Tibial artery (tissue), 4 donors: ENCODE results near the gene TSNAX.

Source experiments
- DNase-seq, 2 donors: peaks; one replicate each; pipeline ENCODE4 v3.0.0-alpha.2; 2019
- H3K27ac ChIP-seq, 2 donors: fragments of 200-600 bp; sonication (generic) in 1 of 2; 1 replicate in 1 of 2; 2 replicates in 1 of 2; pipeline ENCODE4 v1.5.1; 2018 to 2019; ENCODE audit warnings: mild to moderate bottlenecking in 1 of 2
- H3K27me3 ChIP-seq, 2 donors: fragments of 200-600 bp; sonication (generic) in 1 of 2; one replicate each; pipeline versions ENCODE4 v1.5.1 to v1.6.0; 2016 to 2019
- H3K36me3 ChIP-seq, 3 donors: fragments of 200-600 bp; sonication (generic) in 2 of 3; one replicate each; pipeline ENCODE4 v1.5.1; 2016 to 2019; ENCODE audit warnings: mild to moderate bottlenecking in 2 of 3
- H3K4me1 ChIP-seq, 4 donors: fragments of 200-600 bp; sonication (generic) in 2 of 4; 1 replicate in 3 of 4; 2 replicates in 1 of 4; pipeline ENCODE4 v1.5.1; 2016 to 2019
- H3K4me3 ChIP-seq, 2 donors: fragments of 200-600 bp; sonication (generic) in 1 of 2; 1 replicate in 1 of 2; 2 replicates in 1 of 2; pipeline ENCODE4 v1.5.1; 2018 to 2019; ENCODE audit warnings: mild to moderate bottlenecking in 2 of 2
- H3K9me3 ChIP-seq, 3 donors: fragments of 200-600 bp; sonication (generic) in 1 of 3; one replicate each; pipeline ENCODE4 v1.5.1; 2016 to 2019
- intact Hi-C: fragments of 100-400 bp; cut with DNase I; formaldehyde crosslinking; loops from one replicate; pipeline ENCODE4 v1.15.0; 2023; ENCODE audit warnings: low total_unique reads
- TF ChIP-seq, protein P1 (sequence below), 2 experiments: fragments of 200-600 bp in 1 of 2; fragments of 450-650 bp in 1 of 2; IDR thresholded peaks; one replicate each; pipeline ENCODE4 v1.5.1; 2017 to 2019; ENCODE audit warnings: antibody characterized with exemption in 2 of 2, mild to moderate bottlenecking in 1 of 2, moderate library complexity in 1 of 2

The TSNAX gene

DNA sequence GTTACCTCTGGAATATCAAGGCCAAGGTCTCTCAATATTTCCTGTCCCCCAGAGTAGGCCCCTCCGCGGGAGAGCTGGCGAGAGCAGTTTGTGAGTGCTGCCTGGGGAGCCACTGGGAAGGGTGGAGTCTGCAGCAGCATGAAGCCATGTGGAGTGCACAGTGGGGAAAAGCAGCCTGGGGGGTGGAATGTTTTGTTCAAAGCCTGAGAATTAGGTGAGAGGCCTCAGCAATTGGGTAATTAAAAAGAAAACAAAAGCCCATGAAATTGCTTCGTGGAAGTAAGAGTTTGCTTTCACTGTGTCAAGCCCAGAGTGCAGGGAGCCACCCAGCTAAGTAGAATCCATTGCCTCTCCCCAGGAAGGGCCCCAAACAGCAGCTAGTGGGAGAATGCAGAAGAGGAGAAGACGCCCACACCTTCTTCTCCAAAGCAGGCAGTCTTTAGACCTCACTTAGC, 67.9 kb downstream of the TSNAX start:
- Histone ChIP-seq H3K36me3 (no peaks in the 10 kb centered on the region), H3K4me3 (no peak overlapping the region), H3K27ac (no peak overlapping the region), H3K4me1 (peaks cover 0 to 6% (median under 1%) of the 10 kb centered on the region in 4 donors), H3K9me3 (no peaks in the 10 kb centered on the region), H3K27me3 (no peaks in the 10 kb centered on the region)
- no peak for DNase-seq
- intact Hi-C loops: no loop called here
- TF ChIP-seq, protein P1, sequence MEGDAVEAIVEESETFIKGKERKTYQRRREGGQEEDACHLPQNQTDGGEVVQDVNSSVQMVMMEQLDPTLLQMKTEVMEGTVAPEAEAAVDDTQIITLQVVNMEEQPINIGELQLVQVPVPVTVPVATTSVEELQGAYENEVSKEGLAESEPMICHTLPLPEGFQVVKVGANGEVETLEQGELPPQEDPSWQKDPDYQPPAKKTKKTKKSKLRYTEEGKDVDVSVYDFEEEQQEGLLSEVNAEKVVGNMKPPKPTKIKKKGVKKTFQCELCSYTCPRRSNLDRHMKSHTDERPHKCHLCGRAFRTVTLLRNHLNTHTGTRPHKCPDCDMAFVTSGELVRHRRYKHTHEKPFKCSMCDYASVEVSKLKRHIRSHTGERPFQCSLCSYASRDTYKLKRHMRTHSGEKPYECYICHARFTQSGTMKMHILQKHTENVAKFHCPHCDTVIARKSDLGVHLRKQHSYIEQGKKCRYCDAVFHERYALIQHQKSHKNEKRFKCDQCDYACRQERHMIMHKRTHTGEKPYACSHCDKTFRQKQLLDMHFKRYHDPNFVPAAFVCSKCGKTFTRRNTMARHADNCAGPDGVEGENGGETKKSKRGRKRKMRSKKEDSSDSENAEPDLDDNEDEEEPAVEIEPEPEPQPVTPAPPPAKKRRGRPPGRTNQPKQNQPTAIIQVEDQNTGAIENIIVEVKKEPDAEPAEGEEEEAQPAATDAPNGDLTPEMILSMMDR (IDR thresholded peaks at IDR 0.05): no peak

DNA sequence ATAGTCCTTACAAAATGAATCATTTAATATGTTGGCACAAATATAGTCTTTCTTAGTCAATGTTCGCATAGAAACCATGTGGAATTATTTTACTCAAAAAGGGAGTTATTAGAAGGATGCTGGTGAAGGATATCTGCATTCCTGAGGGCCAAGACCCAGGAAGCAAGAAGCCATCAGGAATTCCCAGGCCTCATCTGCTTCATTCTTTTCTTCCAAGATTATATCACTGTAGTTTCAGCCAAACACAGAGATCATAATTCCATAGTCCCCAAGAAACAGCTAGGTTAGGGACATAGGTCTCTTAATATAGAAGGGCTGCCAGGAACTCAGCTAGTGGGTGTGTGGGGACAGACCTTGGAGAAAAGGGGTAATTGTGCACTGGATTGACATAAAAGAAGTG, 69.5 kb downstream of the TSNAX start:
- no peak for DNase-seq
- H3K27ac ChIP-seq: no peak overlapping the region
- H3K9me3 ChIP-seq: no peaks in the 10 kb centered on the region
- TF ChIP-seq, protein P1 (IDR thresholded peaks at IDR 0.05): no peak
- H3K4me3 ChIP-seq: no peak overlapping the region
- intact Hi-C loops: no loop called here
- H3K4me1 ChIP-seq: peaks cover 0 to 21% (median 5%) of the 10 kb centered on the region in 4 donors
- H3K27me3 ChIP-seq: no peaks in the 10 kb centered on the region
- no peaks in the 10 kb centered on the region for H3K36me3 ChIP-seq

DNA sequence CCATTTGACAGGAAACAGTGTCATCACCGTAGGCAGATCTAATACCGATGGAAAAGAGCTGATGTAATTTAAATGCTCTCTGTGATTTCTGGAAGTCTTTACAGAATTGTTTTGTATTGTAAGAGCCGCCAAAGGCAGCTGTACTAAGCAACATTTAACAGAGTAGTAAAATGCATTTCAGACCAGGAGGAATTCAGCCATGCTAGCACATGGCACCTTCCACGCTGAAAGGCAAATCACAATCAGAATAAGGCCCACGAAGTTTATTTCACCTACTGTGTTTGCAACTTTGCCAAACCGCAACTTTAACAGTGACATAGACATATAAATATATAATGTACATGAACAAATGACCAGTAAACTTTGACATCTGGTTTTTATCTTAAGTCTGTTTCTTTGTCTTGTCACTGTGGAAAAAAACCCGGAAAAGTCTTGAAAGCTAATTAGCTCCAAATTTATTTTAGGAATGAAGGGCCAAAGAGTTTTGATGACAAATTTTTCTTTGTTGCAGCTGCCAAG, 72.0 kb downstream of the TSNAX start:
- no peak for DNase-seq
- intact Hi-C loops: loop anchor here (5.0 kb wide), 1 partner anchor 243 kb away; no protein-coding TSS in a partner anchor

DNA sequence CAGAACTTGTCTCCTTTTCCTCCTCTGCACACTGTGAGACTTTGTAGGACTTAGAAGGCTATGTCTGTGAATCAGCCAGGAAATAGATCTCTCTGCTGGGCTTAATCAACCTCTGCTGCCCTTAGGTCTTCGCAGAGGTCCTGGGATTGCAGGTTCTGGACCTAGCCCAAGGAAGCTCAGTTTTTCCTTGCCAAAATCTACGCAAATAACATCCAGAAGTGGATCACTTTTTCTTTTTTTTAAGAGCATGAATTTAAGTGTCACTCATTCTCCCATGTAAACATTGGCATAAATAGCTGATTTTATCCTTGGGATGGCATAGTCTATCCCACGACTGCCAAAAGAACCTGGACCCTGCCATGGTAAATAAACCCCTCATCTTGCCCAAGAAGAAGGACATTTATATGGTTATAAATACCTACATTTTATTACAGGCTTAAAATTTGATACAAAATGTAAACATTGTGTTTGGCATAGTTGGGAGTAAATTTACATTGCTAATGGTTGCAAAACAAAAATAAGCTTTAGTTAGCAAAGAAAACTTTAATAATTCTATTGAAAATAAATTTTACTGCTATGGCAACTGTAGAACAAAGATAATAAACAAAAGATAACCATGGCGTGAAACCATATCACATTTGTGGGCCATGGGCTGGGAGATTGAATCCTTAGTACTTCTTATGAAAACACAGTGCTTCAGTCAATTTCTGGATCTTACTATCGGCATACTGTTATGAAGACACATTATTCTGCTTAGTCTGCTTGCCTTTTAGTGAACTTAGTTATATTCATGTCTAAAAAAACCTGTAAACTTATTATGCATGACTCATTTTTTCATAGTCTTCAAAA, 73.6 kb downstream of the TSNAX start:
- H3K9me3 ChIP-seq: no peaks in the 10 kb centered on the region
- TF ChIP-seq, protein P1 (IDR thresholded peaks at IDR 0.05): no peak
- DNase-seq: no peak
- H3K4me1 ChIP-seq: peaks cover 0 to 26% (median 5%) of the 10 kb centered on the region in 4 donors
- H3K27ac ChIP-seq: peak overlapping the region in 1 of 2 donors; percentile 13
- intact Hi-C loops: loop anchor here (5.0 kb wide), 1 partner anchor 245 kb away; no protein-coding TSS in a partner anchor
- H3K27me3 ChIP-seq: no peaks in the 10 kb centered on the region
- no peaks in the 10 kb centered on the region for H3K36me3 ChIP-seq
- H3K4me3 ChIP-seq: no peak overlapping the region

More for the DNA sequence above, 72.0 kb downstream of the TSNAX start:
- H3K27me3 ChIP-seq: no peaks in the 10 kb centered on the region
- H3K27ac ChIP-seq: no peak overlapping the region
- H3K9me3 ChIP-seq: no peaks in the 10 kb centered on the region
- peaks cover 0 to 26% (median 5%) of the 10 kb centered on the region in 4 donors for H3K4me1 ChIP-seq
- no peaks in the 10 kb centered on the region for H3K36me3 ChIP-seq
- H3K4me3 ChIP-seq: no peak overlapping the region
- TF ChIP-seq, protein P1 (IDR thresholded peaks at IDR 0.05): no peak

DNA sequence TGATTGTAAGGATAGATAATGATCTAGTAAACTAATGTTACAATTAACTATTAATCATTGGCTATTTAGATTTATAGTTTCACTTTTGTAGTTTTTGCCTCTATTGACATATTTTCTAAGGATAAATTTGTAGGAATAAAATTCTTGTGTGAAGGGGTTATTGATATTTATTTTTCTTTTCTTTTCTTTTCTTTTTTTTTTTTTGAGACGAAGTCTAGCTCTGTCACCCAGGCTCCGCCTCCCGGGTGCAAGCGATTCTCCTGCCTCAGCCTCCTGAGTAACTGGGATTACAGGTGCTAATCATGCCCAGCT, 74.2 kb downstream of the TSNAX start:
- Histone ChIP-seq H3K36me3 (no peaks in the 10 kb centered on the region), H3K4me3 (no peak overlapping the region), H3K4me1 (peaks cover 0 to 26% (median 5%) of the 10 kb centered on the region in 4 donors), H3K27ac (no peak overlapping the region), H3K9me3 (no peaks in the 10 kb centered on the region), H3K27me3 (no peaks in the 10 kb centered on the region)
- DNase-seq: no peak
- TF ChIP-seq, protein P1 (IDR thresholded peaks at IDR 0.05): no peak
- intact Hi-C loops: loop anchor here (5.0 kb wide), 1 partner anchor 245 kb away; no protein-coding TSS in a partner anchor
